ENCODE measurements around the gene DNAJC22. TPM values are rescaled to one million over a fixed set of nuclear protein-coding genes. Genes with fewer than 3 reads are reported as not detected.

Gene DNAJC22
- total RNA-seq, 1 experiment from 2014 or later = 0.24 TPM

DNA sequence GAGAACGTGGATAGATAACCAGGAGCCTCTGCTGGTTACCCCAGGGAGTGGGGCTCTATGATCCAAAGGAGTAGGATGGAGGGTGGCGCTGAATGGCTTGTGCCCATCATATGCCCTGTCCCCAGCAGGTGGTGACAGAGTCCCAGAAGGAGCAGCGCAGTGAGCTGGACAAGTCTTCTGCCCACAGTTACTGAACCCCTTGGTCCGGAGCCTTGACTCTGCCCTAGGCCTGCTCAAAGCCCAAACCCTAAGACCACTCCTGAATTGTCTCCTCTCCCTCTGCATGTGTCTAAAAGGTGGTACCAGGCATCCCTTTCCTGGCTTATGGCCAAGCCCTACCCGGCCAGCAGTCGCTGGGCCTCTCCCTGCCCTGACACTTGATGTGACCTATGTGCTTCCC, 48.5 kb upstream of the DNAJC22 start (continued):
- TF ChIP-seq, protein P1, sequence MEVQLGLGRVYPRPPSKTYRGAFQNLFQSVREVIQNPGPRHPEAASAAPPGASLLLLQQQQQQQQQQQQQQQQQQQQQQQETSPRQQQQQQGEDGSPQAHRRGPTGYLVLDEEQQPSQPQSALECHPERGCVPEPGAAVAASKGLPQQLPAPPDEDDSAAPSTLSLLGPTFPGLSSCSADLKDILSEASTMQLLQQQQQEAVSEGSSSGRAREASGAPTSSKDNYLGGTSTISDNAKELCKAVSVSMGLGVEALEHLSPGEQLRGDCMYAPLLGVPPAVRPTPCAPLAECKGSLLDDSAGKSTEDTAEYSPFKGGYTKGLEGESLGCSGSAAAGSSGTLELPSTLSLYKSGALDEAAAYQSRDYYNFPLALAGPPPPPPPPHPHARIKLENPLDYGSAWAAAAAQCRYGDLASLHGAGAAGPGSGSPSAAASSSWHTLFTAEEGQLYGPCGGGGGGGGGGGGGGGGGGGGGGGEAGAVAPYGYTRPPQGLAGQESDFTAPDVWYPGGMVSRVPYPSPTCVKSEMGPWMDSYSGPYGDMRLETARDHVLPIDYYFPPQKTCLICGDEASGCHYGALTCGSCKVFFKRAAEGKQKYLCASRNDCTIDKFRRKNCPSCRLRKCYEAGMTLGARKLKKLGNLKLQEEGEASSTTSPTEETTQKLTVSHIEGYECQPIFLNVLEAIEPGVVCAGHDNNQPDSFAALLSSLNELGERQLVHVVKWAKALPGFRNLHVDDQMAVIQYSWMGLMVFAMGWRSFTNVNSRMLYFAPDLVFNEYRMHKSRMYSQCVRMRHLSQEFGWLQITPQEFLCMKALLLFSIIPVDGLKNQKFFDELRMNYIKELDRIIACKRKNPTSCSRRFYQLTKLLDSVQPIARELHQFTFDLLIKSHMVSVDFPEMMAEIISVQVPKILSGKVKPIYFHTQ (CRISPR knock-in tag; IDR thresholded peaks at IDR 0.05) = no peak
- no peak for TF ChIP-seq GRHL2 (CRISPR knock-in tag; IDR thresholded peaks at IDR 0.05; ENCODE audit: insufficient replicate concordance, severe bottlenecking)
- TF ChIP-seq, protein P2, sequence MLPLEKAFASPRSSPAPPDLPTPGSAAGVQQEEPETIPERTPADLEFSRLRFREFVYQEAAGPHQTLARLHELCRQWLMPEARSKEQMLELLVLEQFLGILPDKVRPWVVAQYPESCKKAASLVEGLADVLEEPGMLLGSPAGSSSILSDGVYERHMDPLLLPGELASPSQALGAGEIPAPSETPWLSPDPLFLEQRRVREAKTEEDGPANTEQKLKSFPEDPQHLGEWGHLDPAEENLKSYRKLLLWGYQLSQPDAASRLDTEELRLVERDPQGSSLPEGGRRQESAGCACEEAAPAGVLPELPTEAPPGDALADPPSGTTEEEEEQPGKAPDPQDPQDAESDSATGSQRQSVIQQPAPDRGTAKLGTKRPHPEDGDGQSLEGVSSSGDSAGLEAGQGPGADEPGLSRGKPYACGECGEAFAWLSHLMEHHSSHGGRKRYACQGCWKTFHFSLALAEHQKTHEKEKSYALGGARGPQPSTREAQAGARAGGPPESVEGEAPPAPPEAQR (CRISPR knock-in tag; IDR thresholded peaks at IDR 0.05) = no peak

DNA sequence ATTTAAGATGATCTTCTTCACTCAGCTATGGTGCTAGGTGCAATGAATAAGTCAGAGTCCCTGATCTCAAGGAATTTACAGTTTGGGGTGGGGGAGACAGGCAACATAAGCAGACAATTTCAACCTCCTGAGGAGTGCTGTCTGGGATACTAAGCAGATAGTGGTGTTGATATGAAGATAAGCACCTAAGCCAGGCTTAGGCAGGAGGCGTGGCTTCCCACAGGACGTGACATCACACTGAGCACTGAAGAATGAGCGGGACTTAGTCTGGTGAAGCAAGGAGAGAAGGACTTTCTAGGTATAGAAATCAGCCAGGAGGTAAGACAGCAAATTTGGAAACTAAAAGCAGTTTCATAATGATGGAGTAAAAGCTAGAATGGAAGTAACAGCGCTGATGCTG, 44.9 kb upstream of the DNAJC22 start:
- ATAC-seq = no peak
- CTCF ChIA-PET = interaction anchor here (1.0 to 4.3 kb wide), 2 partner anchors 9 to 46 kb away, joined by 4 to 18 read pairs; partner anchors contain the start of gene DNAJC22

DNA sequence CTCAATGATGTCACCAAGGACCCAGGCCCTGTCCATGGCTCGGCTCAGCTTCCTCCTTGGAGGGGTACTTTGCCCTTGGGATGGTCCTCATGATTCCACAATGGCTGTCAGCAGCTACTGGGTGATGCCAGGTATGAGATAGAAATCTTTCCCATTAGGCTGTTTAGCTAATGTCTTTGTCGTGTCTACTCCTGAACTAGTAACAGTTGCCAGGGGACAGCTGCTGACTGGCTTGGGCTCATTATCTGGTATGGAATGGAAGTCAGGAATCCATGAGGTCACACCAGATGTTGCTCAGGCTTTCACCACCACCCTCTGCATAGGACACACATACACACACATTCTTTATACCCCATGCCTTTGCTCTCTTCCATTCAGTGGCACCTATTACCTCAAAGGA, 42.5 kb upstream of the DNAJC22 start:
- POLR2A ChIA-PET = no interaction called here
- no peak for ATAC-seq
- no peaks in the 10 kb centered on the region for H3K36me3 Mint-ChIP-seq
- CTCF ChIA-PET = interaction anchor here (0.5 to 4.3 kb wide), 8 partner anchors 10 to 216 kb away, joined by 3 to 18 read pairs (median 5); partner anchors contain the start of genes DNAJC22, PRPH and TROAP
- H3K9me3 Mint-ChIP-seq = no peaks in the 10 kb centered on the region
- no peaks in the 10 kb centered on the region for H3K4me1 Mint-ChIP-seq
- H3K4me3 Mint-ChIP-seq = no peak overlapping the region
- DNase-seq (ENCODE audit: low spot score) = no peak
- no peak overlapping the region for H3K27ac Mint-ChIP-seq
- peaks cover 62% of the 10 kb centered on the region for H3K27me3 Mint-ChIP-seq (ENCODE audit: low read depth)
- no peak for TF ChIP-seq ZNF416 (CRISPR knock-in tag; IDR thresholded peaks at IDR 0.05)
- no peak for TF ChIP-seq ZBTB21 (CRISPR knock-in tag; IDR thresholded peaks at IDR 0.05; ENCODE audit: borderline replicate concordance)
- no peak for TF ChIP-seq ETV6 (CRISPR knock-in tag; IDR thresholded peaks at IDR 0.05)
- no peak for TF ChIP-seq FOXJ3 (CRISPR knock-in tag; IDR thresholded peaks at IDR 0.05; ENCODE audit: borderline replicate concordance)
- TF ChIP-seq, protein P3, sequence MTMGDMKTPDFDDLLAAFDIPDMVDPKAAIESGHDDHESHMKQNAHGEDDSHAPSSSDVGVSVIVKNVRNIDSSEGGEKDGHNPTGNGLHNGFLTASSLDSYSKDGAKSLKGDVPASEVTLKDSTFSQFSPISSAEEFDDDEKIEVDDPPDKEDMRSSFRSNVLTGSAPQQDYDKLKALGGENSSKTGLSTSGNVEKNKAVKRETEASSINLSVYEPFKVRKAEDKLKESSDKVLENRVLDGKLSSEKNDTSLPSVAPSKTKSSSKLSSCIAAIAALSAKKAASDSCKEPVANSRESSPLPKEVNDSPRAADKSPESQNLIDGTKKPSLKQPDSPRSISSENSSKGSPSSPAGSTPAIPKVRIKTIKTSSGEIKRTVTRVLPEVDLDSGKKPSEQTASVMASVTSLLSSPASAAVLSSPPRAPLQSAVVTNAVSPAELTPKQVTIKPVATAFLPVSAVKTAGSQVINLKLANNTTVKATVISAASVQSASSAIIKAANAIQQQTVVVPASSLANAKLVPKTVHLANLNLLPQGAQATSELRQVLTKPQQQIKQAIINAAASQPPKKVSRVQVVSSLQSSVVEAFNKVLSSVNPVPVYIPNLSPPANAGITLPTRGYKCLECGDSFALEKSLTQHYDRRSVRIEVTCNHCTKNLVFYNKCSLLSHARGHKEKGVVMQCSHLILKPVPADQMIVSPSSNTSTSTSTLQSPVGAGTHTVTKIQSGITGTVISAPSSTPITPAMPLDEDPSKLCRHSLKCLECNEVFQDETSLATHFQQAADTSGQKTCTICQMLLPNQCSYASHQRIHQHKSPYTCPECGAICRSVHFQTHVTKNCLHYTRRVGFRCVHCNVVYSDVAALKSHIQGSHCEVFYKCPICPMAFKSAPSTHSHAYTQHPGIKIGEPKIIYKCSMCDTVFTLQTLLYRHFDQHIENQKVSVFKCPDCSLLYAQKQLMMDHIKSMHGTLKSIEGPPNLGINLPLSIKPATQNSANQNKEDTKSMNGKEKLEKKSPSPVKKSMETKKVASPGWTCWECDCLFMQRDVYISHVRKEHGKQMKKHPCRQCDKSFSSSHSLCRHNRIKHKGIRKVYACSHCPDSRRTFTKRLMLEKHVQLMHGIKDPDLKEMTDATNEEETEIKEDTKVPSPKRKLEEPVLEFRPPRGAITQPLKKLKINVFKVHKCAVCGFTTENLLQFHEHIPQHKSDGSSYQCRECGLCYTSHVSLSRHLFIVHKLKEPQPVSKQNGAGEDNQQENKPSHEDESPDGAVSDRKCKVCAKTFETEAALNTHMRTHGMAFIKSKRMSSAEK (CRISPR knock-in tag; IDR thresholded peaks at IDR 0.05; ENCODE audit: borderline replicate concordance) = no peak
- TF ChIP-seq, protein P4, sequence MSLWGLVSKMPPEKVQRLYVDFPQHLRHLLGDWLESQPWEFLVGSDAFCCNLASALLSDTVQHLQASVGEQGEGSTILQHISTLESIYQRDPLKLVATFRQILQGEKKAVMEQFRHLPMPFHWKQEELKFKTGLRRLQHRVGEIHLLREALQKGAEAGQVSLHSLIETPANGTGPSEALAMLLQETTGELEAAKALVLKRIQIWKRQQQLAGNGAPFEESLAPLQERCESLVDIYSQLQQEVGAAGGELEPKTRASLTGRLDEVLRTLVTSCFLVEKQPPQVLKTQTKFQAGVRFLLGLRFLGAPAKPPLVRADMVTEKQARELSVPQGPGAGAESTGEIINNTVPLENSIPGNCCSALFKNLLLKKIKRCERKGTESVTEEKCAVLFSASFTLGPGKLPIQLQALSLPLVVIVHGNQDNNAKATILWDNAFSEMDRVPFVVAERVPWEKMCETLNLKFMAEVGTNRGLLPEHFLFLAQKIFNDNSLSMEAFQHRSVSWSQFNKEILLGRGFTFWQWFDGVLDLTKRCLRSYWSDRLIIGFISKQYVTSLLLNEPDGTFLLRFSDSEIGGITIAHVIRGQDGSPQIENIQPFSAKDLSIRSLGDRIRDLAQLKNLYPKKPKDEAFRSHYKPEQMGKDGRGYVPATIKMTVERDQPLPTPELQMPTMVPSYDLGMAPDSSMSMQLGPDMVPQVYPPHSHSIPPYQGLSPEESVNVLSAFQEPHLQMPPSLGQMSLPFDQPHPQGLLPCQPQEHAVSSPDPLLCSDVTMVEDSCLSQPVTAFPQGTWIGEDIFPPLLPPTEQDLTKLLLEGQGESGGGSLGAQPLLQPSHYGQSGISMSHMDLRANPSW (CRISPR knock-in tag; conservative IDR thresholded peaks at IDR 0.05; ENCODE audit: low read depth) = no peak
- no peak for TF ChIP-seq CREB1 (CRISPR knock-in tag; IDR thresholded peaks at IDR 0.05)

More for the DNA sequence above, 44.9 kb upstream of the DNAJC22 start:
- Mint-ChIP-seq H3K4me3 (no peak overlapping the region), H3K36me3 (no peaks in the 10 kb centered on the region), H3K27ac (no peak overlapping the region), H3K9me3 (no peaks in the 10 kb centered on the region), H3K27me3 (ENCODE audit: low read depth) (peaks cover 81% of the 10 kb centered on the region), H3K4me1 (0 out of 2 replicates have a peak, but pooled peaks cover 6% of the 10 kb centered on the region)
- POLR2A ChIA-PET = no interaction called here
- no peak for TF ChIP-seq GRHL2 (CRISPR knock-in tag; IDR thresholded peaks at IDR 0.05; ENCODE audit: insufficient replicate concordance, severe bottlenecking)
- no peak for TF ChIP-seq PRRX2 (CRISPR knock-in tag; IDR thresholded peaks at IDR 0.05)
- no peak for TF ChIP-seq JAZF1 (CRISPR knock-in tag; IDR thresholded peaks at IDR 0.05)
- no peak for TF ChIP-seq NFE2L1 (CRISPR knock-in tag; IDR thresholded peaks at IDR 0.05)
- TF ChIP-seq, protein P5, sequence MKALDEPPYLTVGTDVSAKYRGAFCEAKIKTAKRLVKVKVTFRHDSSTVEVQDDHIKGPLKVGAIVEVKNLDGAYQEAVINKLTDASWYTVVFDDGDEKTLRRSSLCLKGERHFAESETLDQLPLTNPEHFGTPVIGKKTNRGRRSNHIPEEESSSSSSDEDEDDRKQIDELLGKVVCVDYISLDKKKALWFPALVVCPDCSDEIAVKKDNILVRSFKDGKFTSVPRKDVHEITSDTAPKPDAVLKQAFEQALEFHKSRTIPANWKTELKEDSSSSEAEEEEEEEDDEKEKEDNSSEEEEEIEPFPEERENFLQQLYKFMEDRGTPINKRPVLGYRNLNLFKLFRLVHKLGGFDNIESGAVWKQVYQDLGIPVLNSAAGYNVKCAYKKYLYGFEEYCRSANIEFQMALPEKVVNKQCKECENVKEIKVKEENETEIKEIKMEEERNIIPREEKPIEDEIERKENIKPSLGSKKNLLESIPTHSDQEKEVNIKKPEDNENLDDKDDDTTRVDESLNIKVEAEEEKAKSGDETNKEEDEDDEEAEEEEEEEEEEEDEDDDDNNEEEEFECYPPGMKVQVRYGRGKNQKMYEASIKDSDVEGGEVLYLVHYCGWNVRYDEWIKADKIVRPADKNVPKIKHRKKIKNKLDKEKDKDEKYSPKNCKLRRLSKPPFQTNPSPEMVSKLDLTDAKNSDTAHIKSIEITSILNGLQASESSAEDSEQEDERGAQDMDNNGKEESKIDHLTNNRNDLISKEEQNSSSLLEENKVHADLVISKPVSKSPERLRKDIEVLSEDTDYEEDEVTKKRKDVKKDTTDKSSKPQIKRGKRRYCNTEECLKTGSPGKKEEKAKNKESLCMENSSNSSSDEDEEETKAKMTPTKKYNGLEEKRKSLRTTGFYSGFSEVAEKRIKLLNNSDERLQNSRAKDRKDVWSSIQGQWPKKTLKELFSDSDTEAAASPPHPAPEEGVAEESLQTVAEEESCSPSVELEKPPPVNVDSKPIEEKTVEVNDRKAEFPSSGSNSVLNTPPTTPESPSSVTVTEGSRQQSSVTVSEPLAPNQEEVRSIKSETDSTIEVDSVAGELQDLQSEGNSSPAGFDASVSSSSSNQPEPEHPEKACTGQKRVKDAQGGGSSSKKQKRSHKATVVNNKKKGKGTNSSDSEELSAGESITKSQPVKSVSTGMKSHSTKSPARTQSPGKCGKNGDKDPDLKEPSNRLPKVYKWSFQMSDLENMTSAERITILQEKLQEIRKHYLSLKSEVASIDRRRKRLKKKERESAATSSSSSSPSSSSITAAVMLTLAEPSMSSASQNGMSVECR (CRISPR knock-in tag; IDR thresholded peaks at IDR 0.05; ENCODE audit: borderline replicate concordance) = no peak
- no peak for TF ChIP-seq MYBL2 (CRISPR knock-in tag; IDR thresholded peaks at IDR 0.05)
- TF ChIP-seq ETV6 (CRISPR knock-in tag; IDR thresholded peaks at IDR 0.05) = no peak
- no peak for TF ChIP-seq ZNF232 (CRISPR knock-in tag; IDR thresholded peaks at IDR 0.05)
- TF ChIP-seq MXD4 (CRISPR knock-in tag; IDR thresholded peaks at IDR 0.05; ENCODE audit: borderline replicate concordance) = no peak
- TF ChIP-seq ZNF263 (CRISPR knock-in tag; IDR thresholded peaks at IDR 0.05; ENCODE audit: low read depth) = no peak
- TF ChIP-seq SOX15 (CRISPR knock-in tag; IDR thresholded peaks at IDR 0.05) = no peak
- TF ChIP-seq SP1 (CRISPR knock-in tag; conservative IDR thresholded peaks at IDR 0.05) = no peak
- no peak for TF ChIP-seq SMAD4 (CRISPR knock-in tag; IDR thresholded peaks at IDR 0.05)
- no peak for DNase-seq (ENCODE audit: low spot score)

Data from WTC11 (cell line).